DND-41 (cell line): ENCODE data around the gene JMJD8.

Experiments
- CTCF ChIP-seq: IDR thresholded peaks from 2 replicates; pipeline ENCODE4 v1.5.1; 2012; ENCODE audit warnings: borderline replicate concordance, low read length, moderate library complexity, mild to moderate bottlenecking; ENCODE audit not compliant: poor library complexity, severe bottlenecking; ENCODE audit errors: extremely low read depth
- EZH2 ChIP-seq: IDR thresholded peaks from 3 replicates; pipeline ENCODE4 v1.6.1; 2012; ENCODE audit warnings: borderline replicate concordance, low read depth, mild to moderate bottlenecking, moderate library complexity, low read length, inconsistent platforms; ENCODE audit not compliant: severe bottlenecking

DNA sequence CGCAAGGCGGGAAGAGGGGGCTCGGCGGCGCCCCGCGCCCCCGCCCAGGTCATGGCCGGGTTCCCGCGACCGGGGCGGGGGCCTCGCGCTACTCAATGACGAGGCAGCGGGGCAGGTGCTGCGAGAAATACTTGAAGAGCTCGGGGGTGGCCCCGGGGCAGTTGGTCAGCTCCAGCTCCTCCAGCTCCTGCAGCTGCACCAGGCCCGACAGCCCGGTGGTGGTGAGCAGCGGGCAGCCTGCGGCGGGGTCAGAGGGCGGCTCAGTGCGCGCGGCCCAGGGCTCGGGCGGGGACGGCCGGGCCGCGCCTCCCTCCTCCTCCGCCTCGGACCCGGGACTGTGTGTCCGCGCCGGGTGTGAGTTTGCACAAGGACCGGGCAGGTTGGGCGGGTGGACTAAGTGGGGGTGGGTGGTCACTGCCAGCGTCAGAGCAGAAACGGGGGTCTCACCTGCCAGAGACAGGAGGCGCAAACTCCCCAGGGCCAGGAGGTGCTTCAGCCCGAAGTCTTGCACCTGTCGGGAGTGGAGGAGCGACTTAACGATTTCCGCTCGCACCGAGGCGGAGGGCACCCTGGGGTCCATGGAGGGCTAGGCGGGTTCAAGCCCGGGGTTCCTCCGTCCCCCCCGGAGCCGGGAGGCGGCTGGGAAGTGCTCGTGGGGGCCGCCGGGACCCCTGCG is 10.2 kb upstream of the JMJD8 start:
- no peak for TF ChIP-seq CTCF
- TF ChIP-seq EZH2 = no peak
